Parathyroid adenoma (tissue), 2 donors: Measurements from ENCODE around the gene ABCD1.
A peak's percentile ranks its signal among the peaks of the same experiment; 100 is the strongest.

ENCODE experiments used
- H2AFZ ChIP-seq: fragments of 300-600 bp; sonication (generic); one replicate; pipeline ENCODE4 v1.7.0; 2017; ENCODE audit warnings: antibody characterized with exemption, mild to moderate bottlenecking
- H3K27ac ChIP-seq: fragments of 300-600 bp; sonication (generic); one replicate; pipeline ENCODE4 v1.7.0; 2017
- H3K27me3 ChIP-seq: fragments of 300-600 bp; sonication (generic); one replicate; pipeline ENCODE4 v1.7.0; 2017; ENCODE audit warnings: low read length; ENCODE audit not compliant: control insufficient read depth, insufficient read depth
- H3K36me3 ChIP-seq: fragments of 300-600 bp; sonication (generic); one replicate; pipeline ENCODE4 v1.7.0; 2017; ENCODE audit warnings: low read length; ENCODE audit not compliant: control insufficient read depth, insufficient read depth
- H3K4me1 ChIP-seq: fragments of 300-600 bp; sonication (generic); one replicate; pipeline ENCODE4 v1.7.0; 2017; ENCODE audit warnings: control low read depth
- H3K4me2 ChIP-seq: fragments of 300-600 bp; sonication (generic); one replicate; pipeline ENCODE4 v1.7.0; 2017; ENCODE audit warnings: low read length
- H3K4me3 ChIP-seq: fragments of 300-600 bp; sonication (generic); one replicate; pipeline ENCODE4 v1.7.0; 2017; ENCODE audit warnings: low read depth, low read length
- H3K79me2 ChIP-seq: fragments of 300-600 bp; sonication (generic); one replicate; pipeline ENCODE4 v1.7.0; 2017; ENCODE audit warnings: control low read depth
- H3K9ac ChIP-seq: fragments of 300-600 bp; sonication (generic); one replicate; pipeline ENCODE4 v1.7.0; 2017; ENCODE audit warnings: mild to moderate bottlenecking
- H3K9me3 ChIP-seq: fragments of 300-600 bp; sonication (generic); one replicate; pipeline ENCODE4 v1.7.0; 2017; ENCODE audit warnings: low read length; ENCODE audit not compliant: control insufficient read depth
- TF ChIP-seq, protein P1 (sequence below): fragments of 300-600 bp; sonication (generic); IDR thresholded peaks from one replicate; pipeline ENCODE4 v1.7.0; 2017; ENCODE audit warnings: antibody characterized with exemption, mild to moderate bottlenecking
- donor health status: primary hyperparathyroidism.

ABCD1 gene

GRCh38 chrX:153791104-153791852, 66.6 kb downstream of the ABCD1 start:
- Histone ChIP-seq H2AFZ (no peak overlapping the region), H3K4me2 (no peak overlapping the region), H3K27ac (no peak overlapping the region), H3K9me3 (no peaks in the 10 kb centered on the region), H3K27me3 (no peaks in the 10 kb centered on the region), H3K4me1 (no peaks in the 10 kb centered on the region), H3K4me3 (no peak overlapping the region), H3K9ac (no peak overlapping the region), H3K79me2 (peaks cover 18% of the 10 kb centered on the region), H3K36me3 (no peaks in the 10 kb centered on the region)
- TF ChIP-seq, protein P1, sequence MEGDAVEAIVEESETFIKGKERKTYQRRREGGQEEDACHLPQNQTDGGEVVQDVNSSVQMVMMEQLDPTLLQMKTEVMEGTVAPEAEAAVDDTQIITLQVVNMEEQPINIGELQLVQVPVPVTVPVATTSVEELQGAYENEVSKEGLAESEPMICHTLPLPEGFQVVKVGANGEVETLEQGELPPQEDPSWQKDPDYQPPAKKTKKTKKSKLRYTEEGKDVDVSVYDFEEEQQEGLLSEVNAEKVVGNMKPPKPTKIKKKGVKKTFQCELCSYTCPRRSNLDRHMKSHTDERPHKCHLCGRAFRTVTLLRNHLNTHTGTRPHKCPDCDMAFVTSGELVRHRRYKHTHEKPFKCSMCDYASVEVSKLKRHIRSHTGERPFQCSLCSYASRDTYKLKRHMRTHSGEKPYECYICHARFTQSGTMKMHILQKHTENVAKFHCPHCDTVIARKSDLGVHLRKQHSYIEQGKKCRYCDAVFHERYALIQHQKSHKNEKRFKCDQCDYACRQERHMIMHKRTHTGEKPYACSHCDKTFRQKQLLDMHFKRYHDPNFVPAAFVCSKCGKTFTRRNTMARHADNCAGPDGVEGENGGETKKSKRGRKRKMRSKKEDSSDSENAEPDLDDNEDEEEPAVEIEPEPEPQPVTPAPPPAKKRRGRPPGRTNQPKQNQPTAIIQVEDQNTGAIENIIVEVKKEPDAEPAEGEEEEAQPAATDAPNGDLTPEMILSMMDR = no peak

- Histone ChIP-seq H3K27me3 (no peaks in the 10 kb centered on the region), H2AFZ (no peak overlapping the region), H3K36me3 (no peaks in the 10 kb centered on the region), H3K9ac (no peak overlapping the region), H3K4me1 (no peaks in the 10 kb centered on the region), H3K4me2 (no peak overlapping the region), H3K4me3 (no peak overlapping the region), H3K9me3 (no peaks in the 10 kb centered on the region), H3K79me2 (peaks cover 18% of the 10 kb centered on the region), H3K27ac (no peak overlapping the region)
- TF ChIP-seq, protein P1 = no peak
Measured at GRCh38 chrX:153792368-153792767, 67.7 kb downstream of the ABCD1 start.

- H2AFZ ChIP-seq = peak overlapping the region; percentile 83
- peaks cover 18% of the 10 kb centered on the region for H3K79me2 ChIP-seq
- peak overlapping the region; percentile 83 for H3K4me3 ChIP-seq
- H3K27ac ChIP-seq = peak overlapping the region; percentile 96
- H3K9ac ChIP-seq = peak overlapping the region; percentile 35
- no peaks in the 10 kb centered on the region for H3K4me1 ChIP-seq
- H3K27me3 ChIP-seq = no peaks in the 10 kb centered on the region
- TF ChIP-seq, protein P1 = no peak
- H3K36me3 ChIP-seq = no peaks in the 10 kb centered on the region
- peak overlapping the region; percentile 81 for H3K4me2 ChIP-seq
- H3K9me3 ChIP-seq = no peaks in the 10 kb centered on the region
Measured at GRCh38 chrX:153793291-153793690, 68.6 kb downstream of the ABCD1 start.
